Fibroblast of villous mesenchyme (primary cell): Measurements from ENCODE around the gene SLC39A6. TPM values are rescaled to one million over a fixed set of nuclear protein-coding genes. Genes with fewer than 3 reads are reported as not detected.

ENCODE experiments used
- DNase-seq: peaks from one replicate; pipeline ENCODE4 v3.0.0-alpha.2; 2010; ENCODE audit warnings: low read depth
- H3K4me3 ChIP-seq: 2 replicates; pipeline ENCODE4 v1.5.1; 2011; ENCODE audit warnings: low read depth, mild to moderate bottlenecking, low read length
- total RNA-seq: library from RNA; depleted of rRNA; stranded (reverse); fragments of >200 nt; gene quantifications from 2 replicates; pipeline ENCODE4 v1.2.3, GENCODE V29; 2012
- TF ChIP-seq, protein P1 (sequence below): IDR thresholded peaks from 2 replicates; pipeline ENCODE4 v1.5.1; 2012; ENCODE audit warnings: low read depth, mild to moderate bottlenecking, low read length; ENCODE audit not compliant: insufficient read depth

Gene SLC39A6
- total RNA-seq, 1 donor, result 120 TPM

DNA sequence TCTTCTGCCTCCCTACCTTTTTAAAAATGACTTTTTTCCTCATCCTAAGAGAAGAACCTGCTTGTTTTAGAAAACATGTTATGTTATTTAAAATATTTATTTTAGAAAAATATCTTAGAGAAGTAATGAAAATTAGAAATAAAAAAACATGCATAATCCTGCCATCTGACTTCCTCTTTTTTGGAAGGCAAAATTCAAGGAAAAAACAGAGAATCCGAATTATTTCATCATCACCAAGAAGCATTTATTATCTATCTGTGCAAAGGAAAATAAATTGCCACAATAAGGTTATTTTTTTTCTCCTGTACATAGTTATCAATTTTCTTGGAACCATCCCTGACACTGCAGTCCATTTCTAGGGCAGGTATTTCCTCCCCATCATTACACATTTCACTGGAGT lies 14.4 kb downstream of the SLC39A6 start:
- H3K4me3 ChIP-seq, result no peak overlapping the region
- TF ChIP-seq, protein P1, sequence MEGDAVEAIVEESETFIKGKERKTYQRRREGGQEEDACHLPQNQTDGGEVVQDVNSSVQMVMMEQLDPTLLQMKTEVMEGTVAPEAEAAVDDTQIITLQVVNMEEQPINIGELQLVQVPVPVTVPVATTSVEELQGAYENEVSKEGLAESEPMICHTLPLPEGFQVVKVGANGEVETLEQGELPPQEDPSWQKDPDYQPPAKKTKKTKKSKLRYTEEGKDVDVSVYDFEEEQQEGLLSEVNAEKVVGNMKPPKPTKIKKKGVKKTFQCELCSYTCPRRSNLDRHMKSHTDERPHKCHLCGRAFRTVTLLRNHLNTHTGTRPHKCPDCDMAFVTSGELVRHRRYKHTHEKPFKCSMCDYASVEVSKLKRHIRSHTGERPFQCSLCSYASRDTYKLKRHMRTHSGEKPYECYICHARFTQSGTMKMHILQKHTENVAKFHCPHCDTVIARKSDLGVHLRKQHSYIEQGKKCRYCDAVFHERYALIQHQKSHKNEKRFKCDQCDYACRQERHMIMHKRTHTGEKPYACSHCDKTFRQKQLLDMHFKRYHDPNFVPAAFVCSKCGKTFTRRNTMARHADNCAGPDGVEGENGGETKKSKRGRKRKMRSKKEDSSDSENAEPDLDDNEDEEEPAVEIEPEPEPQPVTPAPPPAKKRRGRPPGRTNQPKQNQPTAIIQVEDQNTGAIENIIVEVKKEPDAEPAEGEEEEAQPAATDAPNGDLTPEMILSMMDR, result no peak
- no peak for DNase-seq

DNA sequence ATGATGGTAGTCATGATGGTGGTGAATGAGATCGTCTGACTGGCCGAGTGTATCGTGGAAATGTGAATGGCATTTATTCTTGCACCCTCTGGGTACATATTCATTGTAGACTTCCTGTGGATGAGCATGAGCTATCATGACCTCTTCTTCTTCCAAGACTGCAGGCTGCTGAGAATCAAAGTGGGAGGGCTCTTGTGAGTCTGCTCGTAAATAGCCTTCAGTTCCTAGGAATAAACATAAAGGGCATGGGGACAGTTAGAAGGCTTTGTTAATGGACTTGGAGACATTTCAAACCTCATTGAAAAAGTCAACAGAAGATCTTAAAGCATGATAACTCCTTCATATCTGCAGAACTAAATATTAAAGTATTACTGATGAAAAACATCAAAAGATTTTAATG lies 14.9 kb downstream of the SLC39A6 start:
- H3K4me3 ChIP-seq, result no peak overlapping the region
- TF ChIP-seq, protein P1, result no peak
- DNase-seq, result peak; percentile 53

DNA sequence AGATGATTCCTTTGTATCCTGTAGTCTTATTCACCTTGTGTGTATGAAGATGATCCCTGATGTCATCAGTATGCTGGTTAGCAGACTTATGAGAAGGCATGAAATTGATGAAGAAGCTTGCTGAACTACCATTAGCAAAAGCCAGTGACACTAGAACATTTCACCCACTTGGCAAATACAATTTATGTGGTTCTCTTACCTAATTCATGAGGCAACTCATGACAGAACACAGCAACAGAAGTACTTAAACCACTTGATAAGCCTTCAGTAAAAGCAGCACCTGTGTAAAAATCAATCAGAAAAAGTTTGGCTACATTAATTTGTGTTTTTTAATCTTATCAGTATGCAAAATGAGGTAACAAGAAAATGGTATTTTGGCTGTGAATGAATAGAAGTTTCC lies 16.8 kb downstream of the SLC39A6 start:
- H3K4me3 ChIP-seq, result no peak overlapping the region
- DNase-seq, result no peak
- TF ChIP-seq, protein P1, result no peak

DNA sequence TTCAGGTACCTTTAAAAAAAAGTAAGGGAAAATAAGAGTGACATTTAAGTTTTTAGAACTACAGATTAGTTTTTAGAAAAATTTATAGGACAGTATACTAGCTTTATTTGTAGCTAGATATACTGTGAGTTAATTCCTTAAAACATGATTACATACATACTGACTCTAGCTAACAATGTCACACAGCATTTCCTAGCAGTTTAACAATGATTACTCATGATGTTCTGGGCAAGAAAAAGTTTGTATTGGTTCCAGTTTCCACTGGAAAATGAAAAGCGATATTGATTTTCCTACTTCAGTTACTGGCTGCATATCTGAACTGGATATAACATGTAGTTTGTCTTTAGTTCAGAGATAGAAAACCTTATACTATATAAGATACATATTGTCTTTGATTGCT lies 19.4 kb downstream of the SLC39A6 start:
- no peak overlapping the region for H3K4me3 ChIP-seq
- TF ChIP-seq, protein P1, result no peak
- no peak for DNase-seq

DNA sequence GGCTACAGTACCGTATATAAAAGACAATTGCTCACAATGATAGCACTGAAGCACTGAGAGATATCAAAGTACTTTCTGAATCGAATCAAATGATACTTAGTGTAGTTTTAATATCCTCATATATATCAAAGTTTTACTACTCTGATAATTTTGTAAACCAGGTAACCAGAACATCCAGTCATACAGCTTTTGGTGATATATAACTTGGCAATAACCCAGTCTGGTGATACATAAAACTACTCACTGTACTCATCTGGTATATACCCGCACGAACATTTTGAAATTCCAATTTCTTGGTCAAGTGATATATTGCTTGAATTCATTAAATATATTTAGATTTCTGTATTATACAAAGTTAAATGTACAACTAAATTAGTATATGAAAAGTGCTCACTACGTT lies 20.5 kb downstream of the SLC39A6 start:
- no peak overlapping the region for H3K4me3 ChIP-seq
- no peak for DNase-seq
- TF ChIP-seq, protein P1, result no peak

DNA sequence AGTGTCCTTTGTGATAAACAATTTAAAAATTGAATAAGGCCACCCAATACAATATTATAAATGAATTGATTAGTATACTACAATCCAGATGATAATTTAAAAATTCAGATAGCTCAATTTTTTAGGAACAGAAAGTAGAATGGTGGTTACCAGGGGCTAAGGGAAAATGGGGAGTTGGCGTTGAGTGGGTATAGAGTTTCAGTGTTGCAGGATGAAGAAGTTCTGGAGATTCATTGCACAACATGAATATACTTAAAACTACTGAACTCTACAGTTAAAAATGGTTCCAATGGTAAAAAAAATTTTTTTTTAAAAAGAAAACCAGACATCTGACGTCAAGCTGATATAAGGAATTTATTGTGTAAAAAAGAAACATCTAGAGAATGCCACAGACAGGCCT lies 20.9 kb downstream of the SLC39A6 start:
- H3K4me3 ChIP-seq, result no peak overlapping the region
- DNase-seq, result no peak
- TF ChIP-seq, protein P1, result no peak

DNA sequence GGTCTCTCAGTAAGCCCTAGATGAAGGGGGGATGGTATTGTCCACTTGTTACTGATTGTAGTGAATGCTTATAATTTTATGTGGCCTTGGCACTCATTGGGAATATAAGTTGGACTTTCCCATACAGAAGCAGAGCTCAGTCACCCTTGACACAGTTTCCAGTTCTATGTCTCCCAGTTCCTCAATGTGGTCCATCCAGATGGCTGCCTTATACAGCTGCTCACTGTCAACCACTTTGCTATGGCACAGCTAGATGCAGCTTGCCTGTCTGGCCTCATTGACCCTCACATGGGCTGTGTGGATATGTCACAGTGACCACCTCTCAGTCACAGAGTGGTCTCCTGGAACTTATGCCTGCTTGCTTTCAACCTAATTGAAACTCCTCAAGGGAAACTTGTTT lies 21.7 kb downstream of the SLC39A6 start:
- TF ChIP-seq, protein P1, result no peak
- DNase-seq, result no peak
- H3K4me3 ChIP-seq, result no peak overlapping the region
